H9 (cell line): ENCODE data around the gene PLPP1. TPM values are rescaled to one million over a fixed set of nuclear protein-coding genes. Genes with fewer than 3 reads are reported as not detected.

Source experiments
- DNase-seq: peaks from one replicate; pipeline ENCODE4 v3.0.0-alpha.2; 2017
- H2AFZ ChIP-seq: one replicate; pipeline ENCODE4 v1.6.1; 2013; ENCODE audit warnings: mild to moderate bottlenecking, low read length, control low read depth, moderate library complexity
- H2AK5ac ChIP-seq: 2 replicates; pipeline ENCODE4 v1.6.1; 2013; ENCODE audit warnings: low read length, control low read depth, mixed read lengths; ENCODE audit not compliant: insufficient read length
- H2BK120ac ChIP-seq: one replicate; pipeline ENCODE4 v1.6.1; 2013; ENCODE audit warnings: low read depth, mild to moderate bottlenecking, low read length, control low read depth, inconsistent platforms; ENCODE audit not compliant: poor library complexity, severe bottlenecking
- H2BK12ac ChIP-seq: 2 replicates; pipeline ENCODE4 v1.6.1; 2013; ENCODE audit warnings: low read length, control low read depth, mixed read lengths, low read depth; ENCODE audit not compliant: insufficient read length
- H2BK15ac ChIP-seq: 2 replicates; pipeline ENCODE4 v1.6.1; 2013; ENCODE audit warnings: low read depth, low read length, control low read depth
- H2BK20ac ChIP-seq: one replicate; pipeline ENCODE4 v1.6.1; 2013; ENCODE audit warnings: low read depth, mild to moderate bottlenecking, low read length, control low read depth, inconsistent platforms; ENCODE audit not compliant: poor library complexity, severe bottlenecking
- H2BK5ac ChIP-seq: 2 replicates; pipeline ENCODE4 v1.6.1; 2013; ENCODE audit warnings: low read length, control low read depth, mixed read lengths; ENCODE audit not compliant: insufficient read length
- H3K14ac ChIP-seq: 2 replicates; pipeline ENCODE4 v1.6.1; 2013; ENCODE audit warnings: low read length, control low read depth; ENCODE audit not compliant: insufficient read depth
- H3K18ac ChIP-seq: 2 replicates; pipeline ENCODE4 v1.6.1; 2013; ENCODE audit warnings: low read depth, mild to moderate bottlenecking, mixed read lengths, low read length, control low read depth; ENCODE audit not compliant: insufficient read length
- H3K23ac ChIP-seq: 2 replicates; pipeline ENCODE4 v1.6.1; 2013; ENCODE audit warnings: low read length, control low read depth, mixed read lengths, low read depth; ENCODE audit not compliant: insufficient read length
- H3K23me2 ChIP-seq: 2 replicates; pipeline ENCODE4 v1.6.1; 2013; ENCODE audit warnings: low read depth, mild to moderate bottlenecking, mixed read lengths, low read length, control low read depth; ENCODE audit not compliant: insufficient read length, poor library complexity, severe bottlenecking
- H3K27ac ChIP-seq: 2 replicates; pipeline ENCODE4 v1.5.1; 2013; ENCODE audit warnings: low read length, control low read depth, mixed read lengths, low read depth; ENCODE audit not compliant: insufficient read length
- H3K27me3 ChIP-seq: 2 replicates; pipeline ENCODE4 v1.6.1; 2013; ENCODE audit warnings: low read length, control low read depth, inconsistent platforms; ENCODE audit not compliant: insufficient read depth
- H3K4ac ChIP-seq: 2 replicates; pipeline ENCODE4 v1.6.1; 2013; ENCODE audit warnings: low read depth, mild to moderate bottlenecking, control low read depth, inconsistent platforms, low read length, moderate library complexity
- H3K4me1 ChIP-seq: 2 replicates; pipeline ENCODE4 v1.6.1; 2013; ENCODE audit warnings: low read length, control low read depth, inconsistent platforms; ENCODE audit not compliant: insufficient read depth
- H3K4me2 ChIP-seq: 2 replicates; pipeline ENCODE4 v1.6.1; 2013; ENCODE audit warnings: low read length, control low read depth, mixed read lengths; ENCODE audit not compliant: insufficient read length, insufficient read depth
- H3K56ac ChIP-seq: 2 replicates; pipeline ENCODE4 v1.6.1; 2013; ENCODE audit warnings: low read depth, mild to moderate bottlenecking, mixed read lengths, low read length, control low read depth; ENCODE audit not compliant: insufficient read length
- H3K79me1 ChIP-seq: 2 replicates; pipeline ENCODE4 v1.6.1; 2013; ENCODE audit warnings: low read depth, mild to moderate bottlenecking, moderate library complexity, low read length, control low read depth, inconsistent platforms; ENCODE audit not compliant: insufficient read depth, poor library complexity, severe bottlenecking
- H3K79me2 ChIP-seq: 2 replicates; pipeline ENCODE4 v1.6.1; 2013; ENCODE audit warnings: low read length, control low read depth, inconsistent platforms; ENCODE audit not compliant: insufficient read depth
- H3K9ac ChIP-seq: 2 replicates; pipeline ENCODE4 v1.6.1; 2013; ENCODE audit warnings: low read length, control low read depth, mixed read lengths; ENCODE audit not compliant: insufficient read length; ENCODE audit errors: extremely low read depth
- H3K9me3 ChIP-seq: one replicate; pipeline ENCODE4 v1.6.1; 2013; ENCODE audit warnings: low read depth, low read length, inconsistent platforms; ENCODE audit not compliant: control insufficient read depth
- H3T11ph ChIP-seq: one replicate; pipeline ENCODE4 v1.6.1; 2013; ENCODE audit warnings: mild to moderate bottlenecking, low read length, control low read depth, inconsistent platforms
- H4K20me1 ChIP-seq: one replicate; pipeline ENCODE4 v1.6.1; 2013; ENCODE audit not compliant: control insufficient read depth, insufficient read length, insufficient read depth
- H4K5ac ChIP-seq: 2 replicates; pipeline ENCODE4 v1.6.1; 2013; ENCODE audit warnings: low read depth, mild to moderate bottlenecking, mixed read lengths, low read length, control low read depth; ENCODE audit not compliant: insufficient read length
- H4K8ac ChIP-seq: replicated peaks from 2 replicates; pipeline ENCODE4 v1.6.1; 2013; ENCODE audit warnings: low read length, control low read depth, mixed read lengths, low read depth; ENCODE audit not compliant: insufficient read length
- H4K91ac ChIP-seq: 2 replicates; pipeline ENCODE4 v1.6.1; 2013; ENCODE audit warnings: low read depth, mild to moderate bottlenecking, moderate library complexity, mixed read lengths, low read length, control low read depth; ENCODE audit not compliant: insufficient read length
- H3K27ac Mint-ChIP-seq, 3 experiments: 2 replicates in 2 of 3; 3 replicates in 1 of 3; pipeline ENCODE4 v1.8.0; 2020 to 2021; ENCODE audit warnings: mixed read lengths in 3 of 3, mild to moderate bottlenecking in 1 of 3, moderate library complexity in 1 of 3
- H3K27me3 Mint-ChIP-seq: 2 replicates; pipeline ENCODE4 v1.8.0; 2021; ENCODE audit warnings: low read depth, mild to moderate bottlenecking, moderate library complexity, mixed read lengths
- H3K36me3 Mint-ChIP-seq, 3 experiments: 2 replicates in 2 of 3; 3 replicates in 1 of 3; pipeline ENCODE4 v1.8.0; 2020 to 2021; ENCODE audit warnings: low read depth in 3 of 3, mixed read lengths in 3 of 3; ENCODE audit not compliant: insufficient read depth in 1 of 3
- H3K4me1 Mint-ChIP-seq, 2 experiments: 2 replicates each; pipeline ENCODE4 v1.8.0; 2020; ENCODE audit warnings: mixed read lengths in 2 of 2
- H3K4me3 Mint-ChIP-seq, 2 experiments: 2 replicates in 1 of 2; 3 replicates in 1 of 2; pipeline ENCODE4 v1.8.0; 2020 to 2021; ENCODE audit warnings: mild to moderate bottlenecking in 2 of 2, mixed read lengths in 2 of 2, moderate library complexity in 1 of 2
- H3K9me3 Mint-ChIP-seq, 2 experiments: 2 replicates in 1 of 2; 3 replicates in 1 of 2; pipeline ENCODE4 v1.8.0; 2020; ENCODE audit warnings: mild to moderate bottlenecking in 2 of 2, mixed read lengths in 2 of 2, moderate library complexity in 1 of 2
- CTCF ChIP-seq: fragments of 200-600 bp; sonication (generic); conservative IDR thresholded peaks from 3 replicates; pipeline ENCODE4 v1.8.0; 2021; ENCODE audit warnings: antibody characterized with exemption, mild to moderate bottlenecking
- total RNA-seq: library from RNA; stranded (reverse); gene quantifications from 2 replicates; pipeline ENCODE4 v1.2.1, GENCODE V29; 2021

The PLPP1 gene
- total RNA-seq, 1 experiment from 2014 or later = 85.9 TPM

- Histone ChIP-seq H3K23me2 (no peaks in the 10 kb centered on the region), H3K23ac (no peak overlapping the region), H3T11ph (no peak overlapping the region), H3K56ac (no peak overlapping the region), H2BK5ac (no peak overlapping the region), H4K20me1 (no peaks in the 10 kb centered on the region), H3K79me1 (peaks cover 4% of the 10 kb centered on the region), H2BK120ac (no peak overlapping the region), H2AK5ac (no peak overlapping the region), H2BK15ac (no peak overlapping the region), H2BK20ac (no peak overlapping the region), H3K18ac (peak overlapping the region; percentile 23), H3K9me3 (no peaks in the 10 kb centered on the region), H3K4ac (no peak overlapping the region), H3K14ac (no peak overlapping the region; the same call in 1 of the 2 replicates), H2AFZ (no peak overlapping the region), H3K9ac (no peak overlapping the region), H3K27ac (no peak overlapping the region), H3K27me3 (no peaks in the 10 kb centered on the region), H2BK12ac (no peak overlapping the region), H3K4me1 (peaks cover 5% of the 10 kb centered on the region; the same call in 1 of the 2 replicates), H3K4me2 (no peak overlapping the region), H4K91ac (no peak overlapping the region), H4K5ac (no peak overlapping the region), H3K79me2 (peaks cover 13% of the 10 kb centered on the region; the same call in 1 of the 2 replicates), H4K8ac (no peak overlapping the region)
- Mint-ChIP-seq H3K4me3 (no peak overlapping the region), H3K9me3 (no peaks in the 10 kb centered on the region), H3K36me3 (peaks cover 0 to 11% (median 6%) of the 10 kb centered on the region in 3 experiments; a peak in 3 of 7 replicates), H3K27ac (peak overlapping the region; percentile 16 to 89 (median 55); a peak in 6 of 7 replicates), H3K4me1 (peaks cover 62 to 68% of the 10 kb centered on the region in 2 experiments), H3K27me3 (no peaks in the 10 kb centered on the region)
- no peak for TF ChIP-seq CTCF
- DNase-seq = no peak
Observed at GRCh38 chr5:55497712-55498111, 37.1 kb downstream of the PLPP1 start.
